ENCODE data around the gene MAP3K20. TPM values are rescaled to one million over a fixed set of nuclear protein-coding genes. Genes with fewer than 3 reads are reported as not detected.

MAP3K20 gene
- total and polyA plus RNA-seq, 2 of the 8 experiments (the other 6 are each of a cell fraction or from before 2014, with no cell fraction given), result 3.1 to 11.1 TPM

- no peak overlapping the region for H4K5ac ChIP-seq (ENCODE audit: insufficient read length, low read depth, low read length)
- no peak overlapping the region for H2BK120ac ChIP-seq (replicated peaks; ENCODE audit: low read depth, low read length)
- no peak overlapping the region for H3K4ac ChIP-seq (replicated peaks; ENCODE audit: insufficient read length, low read depth, low read length)
- H3K4me1 ChIP-seq (replicated peaks in 1 of 4; ENCODE audit: control insufficient read depth in 3 of 4, insufficient read depth in 4 of 4, low read length in 3 of 4), result no peaks in the 10 kb centered on the region
- no peak overlapping the region for H2BK15ac ChIP-seq (ENCODE audit: low read length)
- H3K18ac ChIP-seq (ENCODE audit: extremely low read depth, low read length), result no peak overlapping the region
- CTCF ChIA-PET (ENCODE audit: partially characterized antibody), result interaction anchor here (0.7 kb wide), 1 partner anchor 11 kb away, joined by 3 read pairs; no protein-coding TSS in a partner anchor
- H3K27me3 ChIP-seq (replicated peaks in 1 of 4; ENCODE audit: control insufficient read depth in 3 of 4, extremely low read depth in 1 of 4, insufficient read depth in 3 of 4, low read length in 3 of 4), result no peaks in the 10 kb centered on the region
- H3K9ac ChIP-seq (replicated peaks in 1 of 4; ENCODE audit: extremely low read depth in 1 of 4, low read depth in 3 of 4, low read length in 3 of 4), result no peak overlapping the region
- no peaks in the 10 kb centered on the region for H3K36me3 ChIP-seq (ENCODE audit: control insufficient read depth in 2 of 4, insufficient read depth in 4 of 4, low read length in 3 of 4)
- H2BK5ac ChIP-seq (ENCODE audit: low read depth, low read length), result no peak overlapping the region
- H3K79me1 ChIP-seq (ENCODE audit: low read depth, low read length), result no peaks in the 10 kb centered on the region
- FAIRE-seq, result no peak
- no peak overlapping the region for H2BK12ac ChIP-seq (ENCODE audit: low read depth, low read length)
- no peak overlapping the region for H3K23ac ChIP-seq (ENCODE audit: insufficient read length)
- no peaks in the 10 kb centered on the region for H3K79me2 ChIP-seq (ENCODE audit: control insufficient read depth in 1 of 2, insufficient read depth in 2 of 2, low read length in 2 of 2)
- H2AK5ac ChIP-seq (ENCODE audit: low read depth, low read length), result no peak overlapping the region
- no peak overlapping the region for H2BK20ac ChIP-seq (ENCODE audit: low read length)
- H3K4me2 ChIP-seq (ENCODE audit: insufficient read depth in 1 of 2, low read depth in 2 of 2, low read length in 2 of 2), result no peak overlapping the region
- H3K27ac ChIP-seq (ENCODE audit: low read depth, low read length), result no peak overlapping the region
- H3K9me3 ChIP-seq (ENCODE audit: insufficient read depth in 2 of 2, low read depth in 1 of 2, low read length in 1 of 2), result no peaks in the 10 kb centered on the region
- no peak overlapping the region for H3K4me3 ChIP-seq (ENCODE audit: extremely low read depth in 1 of 4, insufficient read depth in 2 of 4, low read depth in 3 of 4, low read length in 4 of 4)
- no peak overlapping the region for H3K56ac ChIP-seq (replicated peaks; ENCODE audit: insufficient read length, low read depth, low read length)
- DNase-seq (ENCODE audit: low read depth in 1 of 2, low spot score in 2 of 2), result no peak
- POLR2A ChIA-PET (ENCODE audit: partially characterized antibody), result no interaction called here
- H2AFZ ChIP-seq (ENCODE audit: low read length), result no peak overlapping the region
- no peak overlapping the region for H3K14ac ChIP-seq (ENCODE audit: insufficient read length)
- H4K20me1 ChIP-seq (replicated peaks in 1 of 2; ENCODE audit: control insufficient read depth in 1 of 2, insufficient read depth in 2 of 2, low read length in 2 of 2), result no peaks in the 10 kb centered on the region
- 79% methylated on average over 3 of the region's 3 CpGs; no CpG with 5 or more reads in 1 of the 2 experiments for WGBS, 2 experiments (ENCODE audit: extremely low coverage in 1 of 2, insufficient coverage in 1 of 2, insufficient read length in 1 of 2, insufficient replicate concordance in 2 of 2, low coverage in 1 of 2, low lambda C conversion rate in 2 of 2, missing lambda C conversion rate in 1 of 2)
- peaks cover 2% of the 10 kb centered on the region; the same call in 1 of the 2 replicates for H3K23me2 ChIP-seq (ENCODE audit: low read depth, low read length)
- no peak overlapping the region for H4K8ac ChIP-seq (ENCODE audit: extremely low read depth, insufficient read depth, low read length)
- H4K91ac ChIP-seq (replicated peaks; ENCODE audit: insufficient read length, low read length), result no peak overlapping the region
- TF ChIP-seq BCL11A (IDR thresholded peaks at IDR 0.05; ENCODE audit: low read depth in 2 of 2, low read length in 2 of 2) (no peak), MAX (IDR thresholded peaks at IDR 0.05) (no peak), RBBP5 (IDR thresholded peaks at IDR 0.05; ENCODE audit: borderline replicate concordance, low read depth, low read length) (no peak), RNF2 (IDR thresholded peaks at IDR 0.05; ENCODE audit: borderline replicate concordance, low read depth, low read length, missing control alignments, poor library complexity, severe bottlenecking) (no peak), CHD2 (IDR thresholded peaks at IDR 0.05; ENCODE audit: low read length) (no peak), E2F6 (IDR thresholded peaks at IDR 0.05) (no peak), PHF8 (conservative IDR thresholded peaks at IDR 0.05; ENCODE audit: low read depth, low read length) (no peak), SAP30 (IDR thresholded peaks at IDR 0.05; ENCODE audit: insufficient read depth, insufficient replicate concordance, low read length) (no peak), HDAC2 (IDR thresholded peaks at IDR 0.05; ENCODE audit: borderline replicate concordance in 1 of 2, low read depth in 2 of 2, low read length in 2 of 2) (no peak), SRF (IDR thresholded peaks at IDR 0.05; ENCODE audit: low read depth, low read length) (no peak)
- TF ChIP-seq, protein P1, sequence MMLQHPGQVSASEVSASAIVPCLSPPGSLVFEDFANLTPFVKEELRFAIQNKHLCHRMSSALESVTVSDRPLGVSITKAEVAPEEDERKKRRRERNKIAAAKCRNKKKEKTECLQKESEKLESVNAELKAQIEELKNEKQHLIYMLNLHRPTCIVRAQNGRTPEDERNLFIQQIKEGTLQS (IDR thresholded peaks at IDR 0.05; ENCODE audit: insufficient read depth, low read depth, low read length), result no peak
Observed at GRCh38 chr2:173175222-173175621, 99.6 kb downstream of the MAP3K20 start.

All from H1 (cell line).